Measurements from ENCODE around the gene POLR2I.
"Not testable (repeated sequence)": the region's sequence is repeated elsewhere in the genome, so short reads cannot be mapped to it uniquely, and the experiment has no call there.

POLR2I gene

GRCh38 chr19:36081894-36082293, 32.8 kb downstream of the POLR2I start:
- CTCF ChIA-PET: interaction anchor here (1.4 to 1.6 kb wide), 2 partner anchors 8 to 15 kb away, joined by 3 read pairs; no protein-coding TSS in a partner anchor

GRCh38 chr19:36081385-36081784, 33.3 kb downstream of the POLR2I start:
- DNase-seq (ENCODE audit: extremely low spot score): no peak
- ChIA-PET CTCF (interaction anchor here (1.4 kb wide), 1 partner anchor 14 kb away, joined by 3 read pairs; no protein-coding TSS in a partner anchor), POLR2A (no interaction called here)
- TF ChIP-seq CTCF (IDR thresholded peaks at IDR 0.05; ENCODE audit: control extremely low read depth, extremely low read depth, low read depth, missing control alignments): no peak

More at GRCh38 chr19:36081894-36082293, 32.8 kb downstream of the POLR2I start:
- no peak for TF ChIP-seq CTCF (IDR thresholded peaks at IDR 0.05; ENCODE audit: control extremely low read depth, extremely low read depth, low read depth, missing control alignments)
- POLR2A ChIA-PET: no interaction called here
- no peak for DNase-seq (ENCODE audit: extremely low spot score)

GRCh38 chr19:36079389-36079945, 35.2 kb downstream of the POLR2I start:
- no peak for DNase-seq (ENCODE audit: extremely low spot score)
- ChIA-PET POLR2A (interaction anchor here (0.6 kb wide), 1 partner anchor 9 kb away, joined by 5 read pairs; no protein-coding TSS in a partner anchor), CTCF (interaction anchor here (0.6 kb wide), 1 partner anchor 19 kb away, joined by 3 read pairs; no protein-coding TSS in a partner anchor)
- TF ChIP-seq CTCF (IDR thresholded peaks at IDR 0.05; ENCODE audit: control extremely low read depth, extremely low read depth, low read depth, missing control alignments): no peak

- CTCF ChIA-PET: interaction anchor here (0.9 to 1.4 kb wide), 6 partner anchors 10 to 19 kb away, joined by 3 to 7 read pairs (median 4); partner anchors contain the start of gene THAP8
- TF ChIP-seq CTCF (IDR thresholded peaks at IDR 0.05; ENCODE audit: control extremely low read depth, extremely low read depth, low read depth, missing control alignments): no peak
- POLR2A ChIA-PET: no interaction called here
These were observed 41.4 kb downstream of the POLR2I start for GRCh38 chr19:36073121-36073876.

GRCh38 chr19:36072081-36072480, 42.6 kb downstream of the POLR2I start:
- no peak for DNase-seq (ENCODE audit: extremely low spot score)
- CTCF ChIA-PET: interaction anchor here (1.1 to 2.1 kb wide), 4 partner anchors 11 to 18 kb away, joined by 3 to 9 read pairs (median 6); partner anchors contain the start of gene THAP8
- TF ChIP-seq CTCF (IDR thresholded peaks at IDR 0.05; ENCODE audit: control extremely low read depth, extremely low read depth, low read depth, missing control alignments): no peak
- POLR2A ChIA-PET: interaction anchor here (0.6 kb wide), 1 partner anchor 278 kb away, joined by 5 read pairs; no protein-coding TSS in a partner anchor

More at GRCh38 chr19:36073121-36073876, 41.4 kb downstream of the POLR2I start:
- DNase-seq (ENCODE audit: extremely low spot score): no peak

GRCh38 chr19:36068810-36069499, 45.7 kb downstream of the POLR2I start:
- POLR2A ChIA-PET; DNase-seq (ENCODE audit: extremely low spot score); CTCF ChIA-PET: not testable (repeated sequence)

All from GM10248 (cell line).